ENCODE data around the gene SLC39A1.

DNA sequence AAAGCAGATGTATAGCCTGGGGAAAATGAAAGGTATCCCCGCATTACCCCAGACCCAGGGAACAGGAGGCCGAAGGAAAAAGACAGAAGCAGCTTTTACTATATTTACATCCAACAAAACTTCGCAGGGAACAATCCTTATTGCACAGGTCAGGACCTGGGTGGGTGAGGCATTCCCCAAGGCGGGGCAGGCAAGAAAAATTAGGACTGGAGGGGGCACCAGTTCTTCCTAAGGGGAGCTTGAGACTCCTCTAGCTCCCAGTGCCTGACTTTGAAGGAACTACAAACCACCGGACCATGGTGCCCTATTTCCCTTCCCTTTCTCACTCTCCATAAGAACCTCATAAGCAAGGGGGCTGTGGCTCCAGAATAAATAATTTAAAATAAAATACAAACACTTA, 33.9 kb downstream of the SLC39A1 start:
- TF ChIP-seq, protein P1, sequence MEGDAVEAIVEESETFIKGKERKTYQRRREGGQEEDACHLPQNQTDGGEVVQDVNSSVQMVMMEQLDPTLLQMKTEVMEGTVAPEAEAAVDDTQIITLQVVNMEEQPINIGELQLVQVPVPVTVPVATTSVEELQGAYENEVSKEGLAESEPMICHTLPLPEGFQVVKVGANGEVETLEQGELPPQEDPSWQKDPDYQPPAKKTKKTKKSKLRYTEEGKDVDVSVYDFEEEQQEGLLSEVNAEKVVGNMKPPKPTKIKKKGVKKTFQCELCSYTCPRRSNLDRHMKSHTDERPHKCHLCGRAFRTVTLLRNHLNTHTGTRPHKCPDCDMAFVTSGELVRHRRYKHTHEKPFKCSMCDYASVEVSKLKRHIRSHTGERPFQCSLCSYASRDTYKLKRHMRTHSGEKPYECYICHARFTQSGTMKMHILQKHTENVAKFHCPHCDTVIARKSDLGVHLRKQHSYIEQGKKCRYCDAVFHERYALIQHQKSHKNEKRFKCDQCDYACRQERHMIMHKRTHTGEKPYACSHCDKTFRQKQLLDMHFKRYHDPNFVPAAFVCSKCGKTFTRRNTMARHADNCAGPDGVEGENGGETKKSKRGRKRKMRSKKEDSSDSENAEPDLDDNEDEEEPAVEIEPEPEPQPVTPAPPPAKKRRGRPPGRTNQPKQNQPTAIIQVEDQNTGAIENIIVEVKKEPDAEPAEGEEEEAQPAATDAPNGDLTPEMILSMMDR (conservative IDR thresholded peaks at IDR 0.05; ENCODE audit: low read depth in 2 of 2) = no peak
- TF ChIP-seq EZH2 (IDR thresholded peaks at IDR 0.05; ENCODE audit: low read depth, unreplicated experiment) (no peak), POLR2AphosphoS5 (IDR thresholded peaks at IDR 0.05; ENCODE audit: low read depth) (no peak), EZH2phosphoT487 (IDR thresholded peaks at IDR 0.05; ENCODE audit: unreplicated experiment) (no peak), NANOG (IDR thresholded peaks at IDR 0.05; ENCODE audit: borderline replicate concordance) (no peak), ZNF114 (CRISPR knock-in tag; IDR thresholded peaks at IDR 0.05) (no peak), STAT1 (IDR thresholded peaks at IDR 0.05; ENCODE audit: unreplicated experiment) (no peak), CREB1 (CRISPR knock-in tag; IDR thresholded peaks at IDR 0.05; ENCODE audit: low read depth) (no peak), JUNB (IDR thresholded peaks at IDR 0.05; ENCODE audit: unreplicated experiment) (no peak)
- TF ChIP-seq, protein P2, sequence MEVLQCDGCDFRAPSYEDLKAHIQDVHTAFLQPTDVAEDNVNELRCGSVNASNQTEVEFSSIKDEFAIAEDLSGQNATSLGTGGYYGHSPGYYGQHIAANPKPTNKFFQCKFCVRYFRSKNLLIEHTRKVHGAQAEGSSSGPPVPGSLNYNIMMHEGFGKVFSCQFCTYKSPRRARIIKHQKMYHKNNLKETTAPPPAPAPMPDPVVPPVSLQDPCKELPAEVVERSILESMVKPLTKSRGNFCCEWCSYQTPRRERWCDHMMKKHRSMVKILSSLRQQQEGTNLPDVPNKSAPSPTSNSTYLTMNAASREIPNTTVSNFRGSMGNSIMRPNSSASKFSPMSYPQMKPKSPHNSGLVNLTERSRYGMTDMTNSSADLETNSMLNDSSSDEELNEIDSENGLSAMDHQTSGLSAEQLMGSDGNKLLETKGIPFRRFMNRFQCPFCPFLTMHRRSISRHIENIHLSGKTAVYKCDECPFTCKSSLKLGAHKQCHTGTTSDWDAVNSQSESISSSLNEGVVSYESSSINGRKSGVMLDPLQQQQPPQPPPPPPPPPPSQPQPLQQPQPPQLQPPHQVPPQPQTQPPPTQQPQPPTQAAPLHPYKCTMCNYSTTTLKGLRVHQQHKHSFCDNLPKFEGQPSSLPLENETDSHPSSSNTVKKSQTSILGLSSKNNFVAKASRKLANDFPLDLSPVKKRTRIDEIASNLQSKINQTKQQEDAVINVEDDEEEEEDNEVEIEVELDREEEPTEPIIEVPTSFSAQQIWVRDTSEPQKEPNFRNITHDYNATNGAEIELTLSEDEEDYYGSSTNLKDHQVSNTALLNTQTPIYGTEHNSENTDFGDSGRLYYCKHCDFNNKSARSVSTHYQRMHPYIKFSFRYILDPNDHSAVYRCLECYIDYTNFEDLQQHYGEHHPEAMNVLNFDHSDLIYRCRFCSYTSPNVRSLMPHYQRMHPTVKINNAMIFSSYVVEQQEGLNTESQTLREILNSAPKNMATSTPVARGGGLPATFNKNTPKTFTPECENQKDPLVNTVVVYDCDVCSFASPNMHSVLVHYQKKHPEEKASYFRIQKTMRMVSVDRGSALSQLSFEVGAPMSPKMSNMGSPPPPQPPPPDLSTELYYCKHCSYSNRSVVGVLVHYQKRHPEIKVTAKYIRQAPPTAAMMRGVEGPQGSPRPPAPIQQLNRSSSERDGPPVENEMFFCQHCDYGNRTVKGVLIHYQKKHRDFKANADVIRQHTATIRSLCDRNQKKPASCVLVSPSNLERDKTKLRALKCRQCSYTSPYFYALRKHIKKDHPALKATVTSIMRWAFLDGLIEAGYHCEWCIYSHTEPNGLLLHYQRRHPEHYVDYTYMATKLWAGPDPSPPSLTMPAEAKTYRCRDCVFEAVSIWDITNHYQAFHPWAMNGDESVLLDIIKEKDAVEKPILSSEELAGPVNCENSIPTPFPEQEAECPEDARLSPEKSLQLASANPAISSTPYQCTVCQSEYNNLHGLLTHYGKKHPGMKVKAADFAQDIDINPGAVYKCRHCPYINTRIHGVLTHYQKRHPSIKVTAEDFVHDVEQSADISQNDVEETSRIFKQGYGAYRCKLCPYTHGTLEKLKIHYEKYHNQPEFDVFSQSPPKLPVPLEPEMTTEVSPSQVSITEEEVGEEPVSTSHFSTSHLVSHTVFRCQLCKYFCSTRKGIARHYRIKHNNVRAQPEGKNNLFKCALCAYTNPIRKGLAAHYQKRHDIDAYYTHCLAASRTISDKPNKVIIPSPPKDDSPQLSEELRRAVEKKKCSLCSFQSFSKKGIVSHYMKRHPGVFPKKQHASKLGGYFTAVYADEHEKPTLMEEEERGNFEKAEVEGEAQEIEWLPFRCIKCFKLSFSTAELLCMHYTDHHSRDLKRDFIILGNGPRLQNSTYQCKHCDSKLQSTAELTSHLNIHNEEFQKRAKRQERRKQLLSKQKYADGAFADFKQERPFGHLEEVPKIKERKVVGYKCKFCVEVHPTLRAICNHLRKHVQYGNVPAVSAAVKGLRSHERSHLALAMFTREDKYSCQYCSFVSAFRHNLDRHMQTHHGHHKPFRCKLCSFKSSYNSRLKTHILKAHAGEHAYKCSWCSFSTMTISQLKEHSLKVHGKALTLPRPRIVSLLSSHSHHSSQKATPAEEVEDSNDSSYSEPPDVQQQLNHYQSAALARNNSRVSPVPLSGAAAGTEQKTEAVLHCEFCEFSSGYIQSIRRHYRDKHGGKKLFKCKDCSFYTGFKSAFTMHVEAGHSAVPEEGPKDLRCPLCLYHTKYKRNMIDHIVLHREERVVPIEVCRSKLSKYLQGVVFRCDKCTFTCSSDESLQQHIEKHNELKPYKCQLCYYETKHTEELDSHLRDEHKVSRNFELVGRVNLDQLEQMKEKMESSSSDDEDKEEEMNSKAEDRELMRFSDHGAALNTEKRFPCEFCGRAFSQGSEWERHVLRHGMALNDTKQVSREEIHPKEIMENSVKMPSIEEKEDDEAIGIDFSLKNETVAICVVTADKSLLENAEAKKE (CRISPR knock-in tag; IDR thresholded peaks at IDR 0.05) = no peak
- TF ChIP-seq, protein P3, sequence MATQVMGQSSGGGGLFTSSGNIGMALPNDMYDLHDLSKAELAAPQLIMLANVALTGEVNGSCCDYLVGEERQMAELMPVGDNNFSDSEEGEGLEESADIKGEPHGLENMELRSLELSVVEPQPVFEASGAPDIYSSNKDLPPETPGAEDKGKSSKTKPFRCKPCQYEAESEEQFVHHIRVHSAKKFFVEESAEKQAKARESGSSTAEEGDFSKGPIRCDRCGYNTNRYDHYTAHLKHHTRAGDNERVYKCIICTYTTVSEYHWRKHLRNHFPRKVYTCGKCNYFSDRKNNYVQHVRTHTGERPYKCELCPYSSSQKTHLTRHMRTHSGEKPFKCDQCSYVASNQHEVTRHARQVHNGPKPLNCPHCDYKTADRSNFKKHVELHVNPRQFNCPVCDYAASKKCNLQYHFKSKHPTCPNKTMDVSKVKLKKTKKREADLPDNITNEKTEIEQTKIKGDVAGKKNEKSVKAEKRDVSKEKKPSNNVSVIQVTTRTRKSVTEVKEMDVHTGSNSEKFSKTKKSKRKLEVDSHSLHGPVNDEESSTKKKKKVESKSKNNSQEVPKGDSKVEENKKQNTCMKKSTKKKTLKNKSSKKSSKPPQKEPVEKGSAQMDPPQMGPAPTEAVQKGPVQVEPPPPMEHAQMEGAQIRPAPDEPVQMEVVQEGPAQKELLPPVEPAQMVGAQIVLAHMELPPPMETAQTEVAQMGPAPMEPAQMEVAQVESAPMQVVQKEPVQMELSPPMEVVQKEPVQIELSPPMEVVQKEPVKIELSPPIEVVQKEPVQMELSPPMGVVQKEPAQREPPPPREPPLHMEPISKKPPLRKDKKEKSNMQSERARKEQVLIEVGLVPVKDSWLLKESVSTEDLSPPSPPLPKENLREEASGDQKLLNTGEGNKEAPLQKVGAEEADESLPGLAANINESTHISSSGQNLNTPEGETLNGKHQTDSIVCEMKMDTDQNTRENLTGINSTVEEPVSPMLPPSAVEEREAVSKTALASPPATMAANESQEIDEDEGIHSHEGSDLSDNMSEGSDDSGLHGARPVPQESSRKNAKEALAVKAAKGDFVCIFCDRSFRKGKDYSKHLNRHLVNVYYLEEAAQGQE (IDR thresholded peaks at IDR 0.05; ENCODE audit: unreplicated experiment) = no peak
- TF ChIP-seq, protein P4, sequence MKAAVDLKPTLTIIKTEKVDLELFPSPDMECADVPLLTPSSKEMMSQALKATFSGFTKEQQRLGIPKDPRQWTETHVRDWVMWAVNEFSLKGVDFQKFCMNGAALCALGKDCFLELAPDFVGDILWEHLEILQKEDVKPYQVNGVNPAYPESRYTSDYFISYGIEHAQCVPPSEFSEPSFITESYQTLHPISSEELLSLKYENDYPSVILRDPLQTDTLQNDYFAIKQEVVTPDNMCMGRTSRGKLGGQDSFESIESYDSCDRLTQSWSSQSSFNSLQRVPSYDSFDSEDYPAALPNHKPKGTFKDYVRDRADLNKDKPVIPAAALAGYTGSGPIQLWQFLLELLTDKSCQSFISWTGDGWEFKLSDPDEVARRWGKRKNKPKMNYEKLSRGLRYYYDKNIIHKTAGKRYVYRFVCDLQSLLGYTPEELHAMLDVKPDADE (IDR thresholded peaks at IDR 0.05) = no peak
